NOMO-1 treated with DMSO at 0.1 percent for 48 hours (cell line): ENCODE data around the gene SWAP70.
"Not testable (repeated sequence)": the region's sequence is repeated elsewhere in the genome, so short reads cannot be mapped to it uniquely, and the experiment has no call there.

Experiments
- DNase-seq: peaks from one replicate; lab custom pipeline; 2025; ENCODE audit not compliant: unreplicated experiment; lab: John Stamatoyannopoulos, UW

SWAP70 gene

DNA sequence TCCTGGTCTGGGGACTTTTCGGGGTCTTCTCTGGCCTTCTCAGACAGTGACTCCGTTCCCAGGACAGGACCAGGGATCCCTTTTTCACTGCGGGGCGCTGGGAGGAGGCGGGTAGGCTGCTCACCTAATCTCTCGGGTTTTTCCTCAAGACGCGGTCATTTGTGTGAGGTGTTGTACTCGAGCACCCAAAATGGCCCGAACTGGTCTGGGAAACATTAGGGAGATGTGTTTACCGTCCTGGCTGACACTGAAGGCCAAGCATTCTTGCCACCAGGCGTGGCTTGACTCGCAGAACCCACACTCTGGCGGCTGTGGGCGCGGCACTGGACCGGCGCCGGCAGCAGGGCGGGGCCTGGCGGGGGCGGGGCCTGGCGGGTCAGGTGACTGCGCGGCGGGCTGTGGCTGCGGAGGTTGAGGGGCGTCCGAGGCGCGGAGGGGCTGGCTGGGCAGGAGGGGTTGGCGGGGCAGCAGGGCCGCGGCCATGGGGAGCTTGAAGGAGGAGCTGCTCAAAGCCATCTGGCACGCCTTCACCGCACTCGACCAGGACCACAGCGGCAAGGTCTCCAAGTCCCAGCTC is at the start of gene SWAP70:
Gene SWAP70 (plus strand): TSS at position 379 of the 577 bp plus-strand sequence. CDS start 103 bp downstream, at position 482.
- DNase-seq, result peak; percentile 63

DNA sequence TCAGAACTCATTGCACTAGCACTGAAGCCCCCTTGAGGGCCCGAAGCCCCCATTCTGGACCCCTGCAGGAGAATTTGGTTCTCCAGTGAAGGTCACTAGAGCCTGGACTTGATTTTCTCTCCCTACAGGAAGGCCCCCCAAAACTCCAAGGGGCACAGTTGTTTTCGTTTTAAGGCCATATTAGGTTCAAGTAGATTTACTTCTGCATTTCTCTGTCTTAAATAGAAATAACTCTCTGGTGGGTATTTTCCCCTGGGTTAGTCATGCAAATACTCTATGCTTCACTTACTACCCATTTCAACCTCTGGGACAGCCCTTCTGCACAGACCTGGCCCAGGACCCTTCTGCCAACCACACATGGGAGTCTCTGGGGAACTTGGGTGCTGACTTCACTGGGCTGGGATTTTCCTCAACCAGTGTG is 48.8 kb upstream of the SWAP70 start:
- peak; percentile 73 for DNase-seq

DNA sequence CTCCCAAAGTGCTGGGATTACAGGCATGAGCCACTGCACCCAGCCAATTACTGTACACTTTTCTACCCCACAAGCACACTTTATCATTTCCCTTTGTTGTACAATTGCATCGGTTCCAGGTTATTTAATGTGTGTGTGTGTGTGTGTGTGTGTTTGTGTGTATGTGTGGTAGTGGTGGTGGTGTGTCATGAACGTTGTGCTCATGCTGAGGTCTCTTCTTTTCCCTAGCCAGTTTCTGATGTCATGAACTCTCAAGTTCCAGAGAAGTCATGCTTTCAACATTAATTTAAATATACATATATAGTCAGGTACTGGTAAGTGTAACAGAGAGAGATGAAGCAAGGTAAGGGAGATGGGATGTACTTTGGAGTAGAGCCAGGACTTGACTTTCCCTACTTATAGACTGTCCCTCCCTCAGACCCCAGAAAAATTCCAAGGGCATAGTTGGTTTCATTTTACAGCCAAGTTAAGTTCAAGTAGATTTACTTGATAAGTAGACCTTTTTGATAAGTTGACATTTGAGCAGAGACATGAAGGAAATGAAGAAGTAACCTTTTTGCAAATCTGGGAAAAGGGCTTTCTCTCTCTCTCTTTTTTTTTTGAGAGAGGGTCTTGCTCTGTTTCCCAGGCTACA is 47.7 kb upstream of the SWAP70 start:
- DNase-seq, result no peak

DNA sequence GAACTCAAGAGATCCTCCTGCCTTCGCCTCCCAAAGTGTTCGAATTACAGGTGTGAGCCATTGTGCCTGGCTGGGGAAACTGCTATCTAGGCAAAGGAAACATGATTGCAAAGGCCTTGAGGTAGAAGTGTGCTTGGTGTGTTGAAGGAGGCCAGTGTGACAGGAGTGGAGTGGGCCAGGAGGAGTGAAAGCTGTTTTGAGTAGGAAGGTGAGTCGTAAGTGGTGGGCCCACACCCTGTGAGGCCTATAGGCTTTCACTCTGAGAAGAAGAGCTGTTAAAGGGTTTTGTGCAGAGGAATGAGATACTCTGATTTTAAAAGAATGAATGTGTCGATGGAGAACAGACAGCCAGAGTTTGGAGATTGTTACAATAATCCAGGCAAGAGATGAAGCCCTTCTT is 47.0 kb upstream of the SWAP70 start:
- DNase-seq, result no peak

DNA sequence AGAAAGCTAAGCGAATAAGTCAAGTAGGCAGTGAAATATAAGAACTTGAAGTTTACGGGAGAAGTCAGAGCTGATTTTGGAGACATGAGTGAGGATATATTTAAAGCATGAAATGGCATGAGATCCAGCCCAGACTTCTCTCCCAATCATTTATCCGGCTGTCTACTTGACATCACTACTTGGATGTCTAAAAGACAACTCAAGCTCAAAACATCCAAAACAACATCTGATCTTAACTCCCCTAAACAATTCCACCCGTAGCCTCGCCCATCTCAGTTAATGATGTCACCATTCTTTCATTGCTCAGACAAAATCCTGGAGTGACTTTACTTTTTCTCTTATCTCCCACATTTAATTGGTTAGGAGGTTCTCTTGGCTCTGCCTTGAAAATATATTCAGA is 45.9 kb upstream of the SWAP70 start:
- no peak for DNase-seq

DNA sequence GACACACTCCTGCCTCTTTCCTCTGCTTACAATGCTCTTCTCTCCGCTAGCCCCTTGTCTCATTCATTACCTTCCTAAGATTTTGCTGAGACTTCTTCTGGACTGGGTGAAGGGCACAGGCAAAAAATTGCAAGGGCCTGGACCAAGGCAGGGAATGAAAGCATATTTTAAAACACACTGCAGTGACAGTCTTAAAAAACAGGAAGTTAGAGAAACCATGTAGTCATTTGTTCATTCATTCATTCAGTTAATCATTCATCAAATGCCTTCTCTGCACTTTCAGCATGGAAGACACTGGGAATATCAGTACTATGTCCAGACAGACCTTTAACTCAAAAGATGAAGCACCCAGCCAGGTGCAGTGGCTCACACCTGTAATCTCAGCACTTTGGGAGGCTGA is 44.9 kb upstream of the SWAP70 start:
- no peak for DNase-seq

DNA sequence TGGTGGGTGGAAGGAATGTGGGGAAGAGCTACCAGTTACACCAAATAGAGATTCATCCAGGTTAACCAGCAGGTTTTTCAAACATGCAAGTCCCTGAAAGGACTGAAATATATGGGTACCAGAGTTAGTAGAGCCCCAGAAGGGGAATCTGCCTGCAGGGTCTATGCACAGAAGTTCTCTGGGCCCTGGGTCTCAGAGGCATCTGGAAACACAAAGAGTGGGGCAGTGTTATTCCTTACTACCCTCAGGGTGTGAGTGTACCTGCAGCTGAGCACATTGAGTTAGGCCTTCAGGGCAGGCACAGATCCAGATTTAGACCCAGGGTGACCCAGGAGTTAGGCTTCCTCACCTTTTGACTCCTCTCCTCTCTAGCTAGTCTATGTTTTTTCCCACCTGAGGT is 43.9 kb upstream of the SWAP70 start:
- no peak for DNase-seq

DNA sequence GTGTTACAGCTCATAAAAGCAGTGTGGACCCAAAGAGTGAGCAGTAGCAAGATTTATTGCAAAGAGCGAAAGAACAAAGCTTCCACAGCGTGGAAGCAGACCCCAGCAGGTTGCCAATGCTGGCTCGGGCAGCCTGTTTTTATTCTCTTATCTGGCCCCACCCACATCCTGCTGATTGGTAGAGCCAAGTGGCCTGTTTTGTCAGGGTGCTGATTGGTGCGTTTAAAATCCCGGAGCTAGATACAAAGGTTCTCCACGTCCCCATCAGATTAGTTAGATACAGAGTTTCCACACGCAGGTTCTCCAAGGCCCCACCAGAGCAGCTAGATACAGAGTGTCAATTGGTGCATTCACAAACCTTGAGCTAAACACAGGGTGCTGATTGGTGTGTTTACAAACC is 41.5 kb upstream of the SWAP70 start:
- DNase-seq, result not testable (repeated sequence)

DNA sequence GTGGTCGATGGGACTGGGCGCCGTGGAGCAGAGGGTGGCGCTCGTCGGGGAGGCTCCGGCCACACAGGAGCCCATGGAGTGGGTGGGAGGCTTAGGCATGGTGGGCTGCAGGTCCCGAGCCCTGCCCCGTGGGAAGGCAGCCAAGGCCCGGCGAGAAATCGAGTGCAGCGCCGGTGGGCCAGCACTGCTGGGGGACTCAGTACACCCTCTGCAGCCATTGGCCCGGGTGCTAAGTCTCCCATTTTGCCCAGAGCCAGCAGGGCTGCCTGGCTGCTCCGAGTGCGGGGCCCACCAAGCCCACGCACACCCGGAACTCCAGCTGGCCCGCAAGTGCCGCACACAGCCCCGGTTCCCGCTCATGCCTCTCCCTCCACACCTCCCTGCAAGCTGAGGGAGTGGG is 40.8 kb upstream of the SWAP70 start:
- DNase-seq, result not testable (repeated sequence)

DNA sequence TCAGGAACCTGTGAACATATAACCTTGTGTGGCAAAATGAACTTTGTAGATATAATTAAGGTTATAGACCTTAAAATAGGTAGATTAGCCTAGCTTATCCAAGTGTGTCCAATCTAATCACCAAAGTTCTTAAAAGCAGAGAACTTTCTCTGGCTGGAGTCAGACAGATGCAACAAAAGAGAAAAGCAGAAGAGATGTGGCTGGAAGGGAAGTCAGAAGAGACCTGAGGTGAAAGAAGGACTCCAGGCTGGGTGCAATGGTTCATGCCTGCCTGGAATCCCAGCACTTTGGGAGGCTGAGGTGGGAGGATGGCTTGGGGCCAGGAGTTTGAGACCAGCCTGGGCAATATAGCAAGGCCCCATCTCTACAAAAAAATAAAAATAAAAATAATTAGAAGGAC is 39.4 kb upstream of the SWAP70 start:
- no peak for DNase-seq

DNA sequence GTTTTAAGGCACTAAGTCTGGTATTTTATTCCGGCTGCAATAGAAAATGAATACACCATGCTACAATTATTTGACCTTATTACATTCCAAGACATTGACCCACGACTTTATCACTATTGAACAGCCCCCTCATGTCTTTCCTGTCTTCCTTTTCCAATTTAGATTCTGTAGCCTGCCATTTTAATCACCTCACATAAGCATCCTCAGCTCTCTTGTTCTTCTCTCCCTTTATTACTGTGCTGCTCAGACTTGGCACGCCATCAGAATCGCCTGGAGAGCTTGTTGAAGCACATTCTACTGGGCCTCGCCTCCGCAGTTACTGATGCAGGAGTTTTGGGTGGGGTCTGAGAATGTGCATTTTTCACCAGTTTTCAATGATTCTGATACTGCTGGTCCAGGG is 38.7 kb upstream of the SWAP70 start:
- DNase-seq, result no peak

DNA sequence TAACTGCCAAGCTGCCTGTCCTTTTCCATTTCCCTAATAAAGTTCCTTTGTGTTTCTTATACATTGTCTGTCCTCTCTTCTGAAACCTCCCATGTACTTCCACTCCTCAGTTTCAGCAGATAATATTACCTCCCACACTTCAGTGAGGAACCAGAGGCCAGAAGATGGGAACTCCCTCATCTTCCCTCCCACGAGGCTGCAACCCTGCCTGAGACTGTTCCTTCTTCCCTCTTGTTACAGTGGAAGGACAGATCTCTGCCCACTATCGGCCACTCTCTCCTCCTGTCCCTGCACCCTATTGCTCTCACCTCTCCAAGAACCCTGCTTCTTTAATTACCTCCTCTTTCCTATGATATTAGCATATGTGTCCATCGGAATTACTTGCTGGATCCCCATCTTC is 38.1 kb upstream of the SWAP70 start:
- no peak for DNase-seq

DNA sequence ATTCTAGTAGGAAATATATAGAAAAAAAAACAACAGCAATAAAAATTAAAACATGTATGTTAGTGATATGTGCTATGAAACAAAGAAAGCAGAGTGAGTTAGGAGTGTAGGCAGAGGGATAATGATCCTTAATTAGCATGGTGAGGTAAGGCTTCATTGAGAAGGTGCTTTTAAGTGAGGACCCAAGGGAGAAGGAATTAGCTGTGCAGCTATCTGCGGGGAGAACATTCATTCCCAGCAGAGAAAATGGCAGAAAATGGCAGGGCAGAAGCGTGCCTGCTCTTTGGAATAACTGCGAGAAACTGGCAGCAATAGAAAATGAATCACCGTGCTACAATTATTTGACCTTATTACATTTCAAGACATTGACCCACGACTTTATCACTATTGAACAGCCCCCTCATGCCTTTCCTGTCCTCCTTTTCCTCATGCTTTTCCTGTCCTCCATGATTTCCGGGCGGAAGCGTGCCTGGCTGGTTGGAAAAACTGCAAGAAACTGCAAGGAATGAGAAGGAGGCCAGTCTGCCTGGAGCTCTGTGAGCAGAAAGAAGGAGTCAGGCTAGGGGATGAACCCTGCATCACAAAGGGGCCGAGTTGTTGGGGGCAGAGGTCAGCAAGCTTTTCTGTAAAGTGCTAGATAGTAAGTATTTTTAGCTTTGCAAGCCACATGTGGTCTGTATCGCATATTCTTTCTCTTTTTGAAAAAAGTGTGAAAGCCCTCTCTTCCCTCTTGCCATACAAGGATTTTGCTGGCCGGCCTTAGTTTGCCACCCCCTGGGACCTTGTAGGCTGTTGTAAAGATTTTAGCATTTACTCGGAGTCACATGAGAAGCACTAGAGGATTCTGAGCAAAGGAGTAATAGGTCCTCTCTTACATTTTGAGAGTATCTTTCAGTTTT is 37.1 kb upstream of the SWAP70 start:
- no peak for DNase-seq

DNA sequence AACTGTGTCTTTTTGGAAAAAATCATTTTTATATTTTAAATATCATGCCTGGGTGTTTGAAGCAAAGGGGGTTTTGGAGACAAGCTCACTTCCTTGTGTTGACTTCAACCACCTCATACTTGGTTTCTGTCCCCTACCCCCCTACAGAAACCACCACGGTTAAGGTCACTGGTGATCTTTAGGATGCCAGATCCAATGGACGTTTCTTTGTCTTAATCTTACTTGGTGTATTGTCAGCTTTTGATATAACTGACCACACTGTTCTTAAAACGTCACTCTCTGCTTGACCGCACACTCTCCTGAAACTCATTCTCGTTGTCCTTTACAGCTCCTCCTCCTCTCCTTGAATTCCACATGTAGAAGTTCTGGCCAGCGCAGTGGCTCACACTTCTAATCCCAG is 34.8 kb upstream of the SWAP70 start:
- no peak for DNase-seq

DNA sequence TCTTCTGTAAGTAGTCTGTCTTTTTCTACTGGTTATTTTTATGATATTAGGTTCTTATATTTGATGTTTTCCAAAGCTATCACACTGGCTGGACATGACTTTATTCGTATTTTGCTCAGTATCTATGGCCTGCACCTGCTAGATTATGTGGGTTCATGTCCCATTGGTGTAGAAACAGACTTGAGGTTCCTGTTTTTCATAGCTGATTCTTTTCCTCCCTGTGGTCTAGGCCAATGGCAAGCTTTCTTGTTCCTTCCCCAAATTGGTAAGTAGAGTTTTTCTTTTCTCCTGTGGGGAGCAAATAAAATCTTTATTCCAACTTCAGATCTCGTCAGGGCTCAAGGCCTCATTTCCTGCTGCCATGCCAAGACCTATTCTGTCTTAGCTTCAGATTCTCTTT is 30.2 kb upstream of the SWAP70 start:
- DNase-seq, result peak; percentile 46

DNA sequence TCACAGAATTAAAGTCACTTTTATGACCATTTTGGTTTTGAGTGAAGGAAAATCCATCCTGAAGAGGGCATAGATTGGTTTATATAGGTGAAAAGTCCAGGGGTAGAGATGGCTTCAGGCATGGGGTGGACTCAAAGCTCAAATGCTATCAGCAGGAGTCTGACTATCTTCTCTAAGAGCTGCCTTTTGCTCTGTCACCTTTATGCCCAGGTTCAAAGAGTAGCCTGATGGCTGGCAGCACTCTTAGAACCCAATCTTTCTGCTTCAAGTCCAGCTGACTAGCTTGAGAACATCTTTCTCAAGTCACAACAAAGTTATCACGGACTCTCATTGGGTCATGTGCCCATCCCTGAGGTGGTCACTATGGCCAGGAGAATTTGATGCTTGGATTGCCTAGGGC is 27.2 kb upstream of the SWAP70 start:
- no peak for DNase-seq

DNA sequence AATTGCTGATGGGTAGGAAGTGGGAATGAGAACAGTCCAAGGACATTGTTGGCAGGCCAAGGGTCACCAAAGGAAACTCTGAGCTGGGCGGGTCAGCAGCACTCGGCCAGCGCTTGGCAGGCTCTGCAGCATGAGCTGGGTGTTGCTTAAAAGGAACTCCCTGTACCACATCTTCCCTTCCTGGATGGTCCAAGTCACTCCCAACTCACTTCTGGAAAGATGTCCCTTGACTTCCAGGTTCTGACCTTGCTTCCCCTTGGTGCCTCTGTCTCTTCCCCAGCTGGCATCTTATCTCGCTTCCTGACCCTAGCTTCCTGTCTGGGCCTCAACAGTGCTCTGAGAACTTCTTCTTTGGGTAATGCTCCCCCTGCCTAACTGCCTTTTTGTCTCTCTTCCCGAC is 24.8 kb upstream of the SWAP70 start:
- no peak for DNase-seq

DNA sequence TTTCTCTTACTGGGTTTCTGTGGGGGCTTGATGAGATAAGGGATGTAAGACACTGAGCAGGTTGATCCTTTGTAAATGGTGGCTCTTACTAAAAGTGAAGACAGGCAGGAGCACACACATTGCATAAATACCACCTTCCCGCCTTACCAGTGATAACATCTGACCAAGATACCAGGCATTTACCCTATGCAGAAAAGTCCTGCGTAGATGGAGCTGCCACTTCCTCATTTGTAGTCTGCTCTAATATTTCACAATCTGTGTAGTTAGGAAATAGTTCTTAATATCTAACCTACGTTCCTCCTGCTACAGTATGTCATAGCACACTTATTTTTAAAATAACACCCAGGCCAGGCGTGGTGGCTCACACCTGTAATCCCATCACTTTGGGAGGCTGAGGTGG is 23.9 kb upstream of the SWAP70 start:
- peak; percentile 98 for DNase-seq

DNA sequence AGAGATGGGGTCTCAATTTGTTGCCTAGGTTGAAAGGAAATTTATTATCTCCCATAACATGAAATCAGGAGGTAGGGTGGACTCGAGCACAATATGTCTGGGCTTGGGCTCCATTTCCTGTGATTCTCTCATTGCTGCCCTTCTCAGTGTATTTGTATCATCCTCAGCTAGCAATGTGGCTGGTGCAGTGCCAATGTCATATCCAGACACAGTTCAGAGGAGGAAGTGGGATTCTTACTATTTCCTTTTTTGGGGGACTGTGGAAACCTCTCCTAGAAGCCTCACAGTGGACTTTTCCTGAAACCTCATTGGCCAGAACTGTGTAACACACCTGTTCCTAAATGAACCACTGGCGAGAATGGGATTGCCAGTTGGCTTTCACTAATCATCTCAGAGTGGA is 21.0 kb upstream of the SWAP70 start:
- DNase-seq, result peak; percentile 9

DNA sequence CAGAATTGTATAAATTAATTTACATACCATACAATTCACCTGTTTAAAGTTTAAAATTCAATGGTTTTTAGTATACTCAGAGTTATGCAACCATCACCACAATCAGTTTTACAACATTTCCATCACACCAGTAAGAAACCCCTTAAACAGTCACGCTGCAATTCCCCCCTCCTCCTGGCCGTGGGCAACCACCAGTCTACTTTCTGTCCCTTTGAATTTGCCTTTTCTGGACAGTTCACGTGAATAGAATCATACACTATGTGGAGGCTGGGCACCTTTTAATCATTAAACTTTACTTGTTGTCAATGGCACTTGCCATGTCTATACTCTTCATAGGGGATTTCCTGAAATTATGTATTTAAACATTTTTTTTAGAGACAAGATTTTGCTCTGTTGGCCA is 20.1 kb upstream of the SWAP70 start:
- peak; percentile 29 for DNase-seq

DNA sequence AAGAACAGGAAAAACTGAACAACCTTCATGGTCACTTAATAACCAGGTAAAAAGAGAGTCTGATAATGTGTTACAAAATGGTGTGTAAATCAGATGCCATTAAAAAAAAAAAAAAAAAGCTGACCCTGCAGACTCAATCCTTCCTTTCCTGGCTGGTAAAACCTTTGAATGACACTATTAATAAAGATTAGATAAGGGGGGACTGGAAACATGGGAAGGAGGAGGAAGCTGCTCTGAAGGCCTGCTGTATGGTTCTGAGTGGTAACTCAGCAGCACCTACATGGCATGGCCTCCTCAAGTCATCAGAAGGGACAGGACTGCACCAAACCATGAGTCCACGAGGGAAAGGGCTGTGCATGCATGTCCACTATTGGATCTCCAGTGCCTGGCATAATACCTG is 18.0 kb upstream of the SWAP70 start:
- no peak for DNase-seq

DNA sequence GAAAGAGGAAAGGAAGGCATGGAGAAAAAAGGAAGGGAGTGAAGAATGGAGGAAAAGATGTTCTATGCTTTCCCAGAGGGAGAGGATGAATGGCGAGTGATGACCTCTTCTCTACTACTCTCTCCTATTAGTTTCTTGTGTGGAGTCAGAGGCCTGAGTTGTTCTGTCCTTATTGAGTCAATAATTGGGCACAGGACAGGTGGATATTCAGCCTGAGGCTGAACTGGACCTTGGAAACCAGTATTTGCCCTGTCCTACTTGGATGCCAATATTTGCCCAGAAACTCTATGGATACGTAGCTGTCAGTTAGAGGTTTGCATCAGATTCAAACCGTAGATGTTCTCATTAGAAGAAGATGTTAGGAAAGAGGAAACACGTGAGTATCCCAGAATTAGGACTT is 17.6 kb upstream of the SWAP70 start:
- no peak for DNase-seq
